CD4-positive, alpha-beta T cell treated with Interleukin-12 subunit alpha and Interleukin-12 subunit beta, for 1 hour (primary cell): ENCODE measurements around the gene RPTN.

ENCODE experiments used
- DNase-seq: peaks from one replicate; pipeline ENCODE4 v3.0.0-alpha.2; 2020

The RPTN gene

GRCh38 chr1:152110365-152110859 lies 48.6 kb downstream of the RPTN start:
- DNase-seq, result peak; percentile 13

GRCh38 chr1:152109998-152110294 lies 49.1 kb downstream of the RPTN start:
- no peak for DNase-seq

GRCh38 chr1:152109231-152109997 lies 49.6 kb downstream of the RPTN start:
- no peak for DNase-seq

- no peak for DNase-seq
These were observed 50.2 kb downstream of the RPTN start for GRCh38 chr1:152108882-152109222.

GRCh38 chr1:152107984-152108881 lies 50.8 kb downstream of the RPTN start:
- DNase-seq, result no peak

GRCh38 chr1:152107031-152107983 lies 51.7 kb downstream of the RPTN start:
- no peak for DNase-seq

- no peak for DNase-seq
These were observed 54.2 kb downstream of the RPTN start for GRCh38 chr1:152104854-152105253.
